NCI-H128 (cell line): Measurements from ENCODE around the gene RSPO3.
"Not testable (repeated sequence)": the region's sequence is repeated elsewhere in the genome, so short reads cannot be mapped to it uniquely, and the experiment has no call there.

Source experiments
- DNase-seq: peaks from one replicate; lab custom pipeline; 2025; ENCODE audit not compliant: unreplicated experiment; lab: John Stamatoyannopoulos, UW

RSPO3 gene

DNA sequence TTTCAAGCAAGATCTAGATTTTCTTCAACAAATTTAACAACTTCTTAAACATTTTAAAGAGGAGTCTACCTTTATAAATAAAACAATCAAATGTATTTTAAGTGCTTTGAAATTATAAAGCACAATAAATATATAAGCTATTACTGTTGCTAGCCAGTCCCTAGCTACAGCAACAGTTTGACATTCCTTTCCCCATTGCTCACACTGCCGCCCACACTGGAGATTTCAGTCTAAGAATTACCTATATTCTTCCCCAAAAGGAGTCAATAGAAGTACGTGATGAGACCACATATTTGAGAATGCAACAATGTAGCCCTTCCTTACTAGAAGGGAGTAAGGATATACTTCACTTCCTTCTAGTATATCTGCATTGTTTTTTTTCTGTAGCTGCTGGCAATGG, 82.8 kb downstream of the RSPO3 start:
- DNase-seq = no peak

DNA sequence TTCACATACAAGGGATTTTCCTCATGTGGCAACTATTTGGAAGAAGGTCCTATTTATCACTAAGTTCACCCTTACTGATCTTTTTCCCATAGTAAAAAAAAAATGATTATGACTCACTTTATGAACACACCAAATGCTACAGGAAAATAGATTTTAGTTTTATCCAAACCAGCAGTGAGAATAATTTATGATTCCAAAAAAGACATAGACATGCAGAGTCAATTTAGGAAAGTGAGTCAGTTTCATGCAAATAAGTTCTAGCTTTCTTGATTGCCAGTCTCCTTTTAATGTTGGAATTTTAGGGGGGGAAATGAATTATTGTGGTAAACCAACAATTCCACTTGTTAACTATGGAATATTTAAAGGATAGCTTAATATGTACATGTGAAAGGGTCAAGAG, 84.2 kb downstream of the RSPO3 start:
- no peak for DNase-seq

DNA sequence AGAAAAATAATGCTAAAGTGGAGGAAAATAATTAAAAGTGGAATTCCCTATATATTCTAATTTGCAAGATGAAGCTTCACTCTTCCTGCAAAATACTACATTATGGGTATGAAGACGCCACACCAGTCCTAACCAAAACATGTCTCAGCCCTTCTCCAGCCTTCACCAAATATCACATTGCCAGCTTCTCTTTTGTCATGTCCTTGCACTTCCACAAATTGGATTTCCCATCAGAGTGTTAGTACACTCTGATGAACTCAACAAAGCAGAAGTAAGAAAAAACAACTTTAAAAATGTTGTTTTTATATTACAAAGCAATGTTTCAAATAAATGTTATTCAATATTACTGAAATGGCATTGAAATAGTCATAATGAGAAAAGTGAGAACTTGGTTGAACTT, 85.8 kb downstream of the RSPO3 start:
- no peak for DNase-seq

DNA sequence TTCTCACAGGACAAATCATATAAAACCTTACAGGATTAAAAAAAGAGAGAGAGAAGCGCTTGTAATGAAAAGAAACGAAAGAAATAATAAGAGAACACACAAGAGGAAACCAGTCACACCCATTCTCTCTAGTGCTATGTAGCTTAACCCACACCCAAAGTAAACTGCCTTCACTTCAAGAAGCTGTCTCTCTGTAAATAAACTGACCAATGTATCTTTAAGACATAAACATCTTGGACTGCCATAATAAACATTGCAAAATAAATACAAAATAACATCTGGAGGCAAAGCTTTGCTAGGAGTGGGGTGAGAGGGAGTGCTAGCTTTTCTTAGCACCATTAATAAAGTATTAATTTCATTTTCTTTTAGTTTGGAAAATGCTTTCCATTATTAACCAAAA, 86.6 kb downstream of the RSPO3 start:
- DNase-seq = no peak

DNA sequence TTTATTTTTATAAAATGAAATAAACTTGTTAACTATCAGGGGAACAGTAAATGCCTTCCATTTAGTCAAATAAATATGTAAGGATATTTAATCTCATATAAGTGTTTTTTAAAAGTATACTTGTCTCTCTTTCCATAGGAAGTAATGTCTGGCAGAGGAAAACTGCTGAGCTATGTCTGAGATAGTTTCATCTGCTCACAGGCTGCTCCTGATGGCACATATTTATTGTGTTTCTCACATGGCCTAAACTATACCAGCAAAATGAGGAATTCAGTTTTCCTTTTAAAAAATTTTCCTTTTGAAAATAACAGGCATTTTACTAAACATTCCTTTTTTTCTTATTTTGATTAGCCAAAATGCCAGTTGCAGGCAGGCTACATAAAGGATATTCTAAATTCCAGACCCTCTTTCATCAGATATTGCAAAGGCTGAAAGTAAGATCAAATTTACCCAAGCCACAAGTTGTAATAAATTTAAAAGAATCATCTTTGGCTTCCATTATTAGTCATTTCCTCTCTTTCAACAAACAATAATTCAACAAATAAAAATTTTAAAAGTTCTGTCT, 88.1 kb downstream of the RSPO3 start:
- no peak for DNase-seq

DNA sequence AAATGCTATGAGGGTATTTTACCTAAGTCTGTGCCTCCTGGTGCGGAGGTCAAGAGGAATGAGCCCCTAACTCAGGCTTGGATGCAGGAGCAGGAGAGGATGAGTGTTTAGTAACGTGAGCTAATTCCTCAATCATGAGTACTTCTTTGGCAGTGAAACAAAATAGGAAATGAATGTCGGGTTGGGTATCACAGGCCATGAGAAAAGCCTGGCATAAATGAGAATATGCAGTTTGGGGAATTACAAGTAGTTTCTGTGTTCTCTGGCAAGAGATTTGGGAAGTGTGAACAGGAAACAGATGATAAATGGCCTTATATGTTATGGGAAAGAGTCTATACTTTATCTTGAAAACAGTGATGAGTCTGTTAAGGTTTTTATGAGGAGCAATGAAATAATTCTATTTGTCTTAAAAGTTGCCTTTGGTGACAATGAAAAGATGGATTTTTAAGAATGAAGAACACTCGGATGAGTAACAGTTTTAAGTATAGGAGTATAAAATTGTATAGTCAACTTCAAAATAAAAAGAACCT, 89.2 kb downstream of the RSPO3 start:
- no peak for DNase-seq

DNA sequence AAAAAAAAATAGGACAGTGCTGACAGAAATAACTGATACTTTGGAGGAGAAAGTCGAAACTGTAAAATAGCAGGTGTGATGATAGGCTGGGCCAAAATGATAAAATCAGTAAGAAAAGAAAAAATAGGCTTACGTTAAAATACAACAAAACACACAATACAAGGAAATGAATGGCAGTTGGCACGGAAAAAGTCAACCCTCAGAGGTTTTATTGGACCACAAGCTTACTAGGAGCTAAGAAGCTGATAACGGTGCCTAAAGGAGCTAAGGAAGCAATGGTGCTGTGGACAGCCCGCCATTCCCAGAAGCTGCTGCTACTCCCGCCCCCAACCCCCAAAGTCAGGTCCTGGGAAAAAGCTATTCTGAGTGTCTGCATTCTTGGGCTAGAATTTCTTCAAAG, 92.3 kb downstream of the RSPO3 start:
- DNase-seq = no peak

DNA sequence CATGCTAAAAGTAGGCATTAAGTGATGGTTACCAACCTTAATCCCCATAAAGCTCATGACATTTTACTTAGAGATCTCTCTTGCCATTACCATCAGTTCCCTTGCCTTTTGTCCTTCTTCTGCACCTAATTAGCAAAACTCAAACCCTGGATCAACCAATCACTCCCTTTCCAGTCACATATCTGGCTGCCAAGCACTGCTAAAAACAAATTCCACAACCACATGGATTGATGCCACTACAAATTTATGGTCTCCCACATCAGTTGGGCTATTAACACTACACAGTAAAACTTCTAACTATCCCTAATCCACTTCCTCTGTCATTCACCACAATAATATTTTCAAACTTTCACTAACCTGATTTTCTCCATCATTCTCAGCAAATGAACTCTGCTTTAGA, 93.9 kb downstream of the RSPO3 start:
- no peak for DNase-seq

DNA sequence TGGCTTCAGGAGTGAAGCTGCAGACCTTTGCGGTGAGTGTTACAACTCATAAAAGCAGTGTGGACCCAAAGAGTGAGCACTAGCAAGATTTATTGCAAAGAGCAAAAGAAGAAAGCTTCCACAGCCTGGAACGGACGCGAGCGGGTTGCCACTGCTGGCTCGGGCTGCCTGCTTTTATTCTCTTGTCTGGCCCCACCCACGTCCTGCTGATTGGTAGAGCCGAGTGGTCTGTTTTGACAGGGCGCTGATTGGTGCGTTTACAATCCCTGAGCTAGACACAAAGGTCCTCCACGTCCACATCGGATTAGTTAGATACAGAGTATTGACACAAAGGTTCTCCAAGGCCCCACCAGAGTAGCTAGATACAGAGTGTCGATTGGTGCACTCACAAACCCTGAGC, 95.6 kb downstream of the RSPO3 start:
- not testable (repeated sequence) for DNase-seq

DNA sequence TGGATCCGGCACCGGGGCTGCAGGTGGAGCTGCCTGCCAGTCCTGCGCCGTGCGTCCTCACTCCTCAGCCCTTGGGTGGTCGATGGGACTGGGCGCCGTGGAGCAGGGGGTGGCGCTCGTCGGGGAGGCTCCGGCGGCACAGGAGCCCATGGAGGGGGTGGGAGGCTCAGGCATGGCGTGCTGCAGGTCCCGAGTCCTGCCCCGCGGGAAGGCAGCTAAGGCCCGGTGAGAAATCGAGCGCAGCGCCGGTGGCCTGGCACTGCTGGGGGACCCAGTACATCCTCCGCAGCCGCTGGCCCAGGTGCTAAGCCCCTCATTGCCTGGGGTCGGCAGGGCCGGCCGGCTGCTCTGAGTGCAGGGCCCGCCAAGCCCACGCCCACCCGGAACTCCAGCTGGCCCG, 96.1 kb downstream of the RSPO3 start:
- DNase-seq = not testable (repeated sequence)

DNA sequence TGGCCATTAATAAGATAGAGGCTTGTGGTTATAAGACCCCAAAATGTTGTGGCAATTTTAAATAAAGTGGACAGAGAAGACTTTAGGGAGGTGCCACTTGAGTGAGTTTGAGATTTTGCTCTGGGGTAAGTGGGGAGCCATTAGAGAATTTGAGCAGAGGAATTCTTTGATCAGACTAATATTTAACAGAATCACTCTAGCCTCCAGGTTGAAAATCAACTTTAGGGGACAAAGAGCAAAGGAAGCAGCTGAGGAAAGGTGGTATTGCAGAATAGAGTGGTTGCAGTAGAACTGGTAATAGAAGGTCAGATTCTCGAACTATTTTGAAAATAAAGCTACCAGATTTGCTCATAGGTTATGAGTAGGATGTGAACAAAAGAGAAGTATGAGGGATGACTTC, 97.5 kb downstream of the RSPO3 start:
- DNase-seq = no peak

DNA sequence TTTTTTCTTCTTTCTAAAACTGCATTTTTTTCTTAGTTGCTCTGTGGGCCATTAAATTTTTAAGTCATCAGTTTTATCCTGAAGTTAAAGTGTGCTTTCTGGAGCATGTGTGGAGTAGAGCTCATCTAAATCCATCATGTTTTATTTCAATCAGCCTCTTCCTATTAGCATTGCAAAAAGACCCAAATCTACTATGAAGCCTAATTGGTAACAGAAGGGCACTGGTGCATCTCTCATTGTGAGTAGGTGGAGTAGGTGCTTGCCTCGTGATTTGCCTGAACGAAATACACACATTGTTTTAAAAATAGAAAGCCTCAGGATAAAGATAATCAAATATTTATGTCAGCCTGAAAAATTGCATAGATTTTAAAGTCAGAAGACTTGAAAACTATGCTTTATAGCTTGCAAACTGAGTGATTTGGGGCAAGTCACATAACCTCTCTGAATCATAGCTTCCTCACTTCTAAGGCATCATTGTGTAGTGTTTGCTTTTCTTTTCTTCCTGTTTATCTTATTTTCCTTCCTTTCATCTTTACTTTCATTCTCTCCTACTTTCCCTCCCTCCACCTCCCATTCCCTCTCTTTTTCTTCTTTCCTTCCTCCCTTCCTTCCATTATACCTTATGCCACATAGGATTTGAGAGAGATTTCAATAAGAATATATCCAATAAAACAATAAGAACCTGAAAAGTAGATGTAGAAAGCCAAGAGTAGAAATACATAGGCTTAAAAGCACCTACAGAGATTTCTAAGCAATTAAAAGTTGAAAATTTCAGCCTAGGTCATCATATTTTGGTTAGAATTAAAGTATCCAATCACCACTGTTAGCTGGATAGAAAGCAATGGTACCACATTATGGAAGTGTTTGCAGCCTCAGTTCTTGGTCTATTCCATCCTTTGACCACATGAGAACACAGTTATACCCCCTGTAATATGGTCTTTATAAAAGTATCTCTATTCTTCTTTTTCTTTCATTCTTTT, 98.6 kb downstream of the RSPO3 start:
- DNase-seq = no peak

DNA sequence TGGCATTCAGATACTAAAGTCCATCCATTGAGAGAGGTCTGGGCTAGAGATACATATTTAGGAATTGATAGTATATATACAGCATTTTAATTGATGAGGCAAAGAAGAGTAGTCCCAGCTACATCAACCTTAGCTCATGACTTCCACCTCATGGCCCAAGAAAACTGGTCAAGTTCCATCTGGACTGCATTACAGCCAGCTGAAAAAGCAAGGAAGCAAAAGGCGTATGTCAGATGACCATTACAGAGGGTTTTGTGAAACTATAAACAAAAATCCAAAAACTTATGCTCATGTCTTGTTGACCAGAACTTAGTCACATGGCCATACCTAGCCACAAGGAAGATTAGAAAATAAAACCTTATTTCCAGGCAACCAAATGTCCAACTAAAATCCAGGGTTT, 101.4 kb downstream of the RSPO3 start:
- no peak for DNase-seq

DNA sequence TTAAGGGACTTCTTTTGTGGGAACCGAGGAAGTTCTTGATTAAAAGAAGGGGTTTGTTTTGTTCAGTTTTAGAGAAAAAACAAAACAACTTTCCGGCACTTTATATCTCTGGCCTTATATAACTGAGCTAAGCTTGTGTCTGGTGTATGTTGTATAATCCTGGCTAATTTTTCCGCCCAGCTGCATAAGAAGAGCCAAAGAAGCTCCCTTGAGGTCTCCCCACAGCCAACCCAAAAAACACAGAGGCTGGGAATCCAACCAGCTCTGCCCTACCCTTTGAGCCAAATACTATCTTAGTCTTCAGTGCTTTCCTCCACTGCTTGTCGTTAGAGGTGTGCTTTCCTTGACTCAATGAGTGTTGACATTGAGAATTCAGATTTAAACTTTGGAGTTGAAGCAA, 102.7 kb downstream of the RSPO3 start:
- DNase-seq = no peak

DNA sequence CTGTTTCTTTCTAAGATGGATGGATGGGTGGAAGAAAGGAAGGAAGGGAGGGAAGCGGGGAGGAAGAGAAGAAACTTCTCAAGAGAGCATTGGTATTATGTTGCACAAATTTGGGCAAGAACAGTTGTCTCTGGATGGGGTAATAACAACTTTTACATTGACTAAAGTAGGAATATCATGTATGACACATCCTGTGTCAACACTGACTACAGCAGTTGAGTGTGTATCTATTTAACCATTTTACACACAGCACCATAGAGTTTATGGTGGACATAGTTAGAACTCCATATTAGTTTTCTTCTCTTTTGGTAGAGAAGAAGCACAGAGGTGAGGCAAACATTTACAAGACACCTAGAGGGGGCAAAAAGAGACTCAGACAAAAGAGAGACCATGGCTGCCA, 103.9 kb downstream of the RSPO3 start:
- DNase-seq = no peak

DNA sequence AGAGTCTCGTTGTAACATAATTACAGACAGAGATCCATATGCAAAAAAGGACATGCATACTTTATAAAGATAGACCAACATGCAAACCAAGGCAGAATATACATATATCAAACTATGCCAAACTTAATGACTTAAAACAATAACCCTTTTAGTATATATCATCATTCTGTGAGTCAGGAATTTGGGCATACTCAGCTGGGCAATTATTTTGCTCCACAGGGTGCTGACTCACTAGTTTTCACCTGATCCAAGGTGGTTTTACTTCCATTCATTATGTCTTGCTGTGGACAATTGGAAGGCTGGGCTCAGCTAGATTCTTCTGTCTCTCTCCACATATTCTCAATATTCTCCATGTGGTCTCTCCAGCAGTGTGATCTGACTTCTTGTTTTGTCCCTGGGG, 107.0 kb downstream of the RSPO3 start:
- no peak for DNase-seq

DNA sequence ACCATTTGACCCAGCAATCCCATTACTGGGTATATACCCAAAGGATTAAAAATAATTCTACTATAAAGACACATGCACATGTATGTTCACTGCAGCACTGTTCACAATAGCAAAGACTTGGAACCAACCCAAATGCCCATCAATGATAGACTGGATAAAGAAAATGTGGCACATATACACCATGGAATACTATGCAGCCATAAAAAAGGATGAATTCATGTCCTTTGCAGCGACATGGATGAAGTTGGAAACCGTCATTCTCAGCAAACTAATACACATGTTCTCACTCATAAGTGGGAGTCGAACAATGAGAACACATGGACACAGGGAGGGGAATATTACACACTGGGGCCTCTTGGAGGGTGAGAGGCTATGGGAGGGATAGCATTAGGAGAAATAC, 115.3 kb downstream of the RSPO3 start:
- DNase-seq = not testable (repeated sequence)

DNA sequence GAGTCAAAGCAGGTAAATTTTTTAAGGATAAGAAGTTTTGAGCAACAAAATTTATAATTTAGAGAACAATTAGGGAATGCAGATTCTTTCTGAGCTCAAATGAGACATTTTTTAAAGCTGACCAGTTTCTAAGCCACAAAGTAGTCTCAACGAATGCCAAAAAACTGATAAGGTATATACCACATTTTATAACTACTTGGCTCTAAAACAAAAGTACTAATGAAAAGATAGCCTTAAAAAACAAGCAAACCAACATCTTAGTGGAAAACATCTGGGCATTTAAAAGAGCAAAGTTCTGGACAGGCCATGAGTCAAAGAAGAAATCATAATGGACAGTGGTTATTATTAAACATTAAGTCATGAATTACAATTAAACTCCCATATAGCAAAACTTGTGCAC, 125.0 kb downstream of the RSPO3 start:
- no peak for DNase-seq
